Measurements from ENCODE around the gene LARP4B.

DNA sequence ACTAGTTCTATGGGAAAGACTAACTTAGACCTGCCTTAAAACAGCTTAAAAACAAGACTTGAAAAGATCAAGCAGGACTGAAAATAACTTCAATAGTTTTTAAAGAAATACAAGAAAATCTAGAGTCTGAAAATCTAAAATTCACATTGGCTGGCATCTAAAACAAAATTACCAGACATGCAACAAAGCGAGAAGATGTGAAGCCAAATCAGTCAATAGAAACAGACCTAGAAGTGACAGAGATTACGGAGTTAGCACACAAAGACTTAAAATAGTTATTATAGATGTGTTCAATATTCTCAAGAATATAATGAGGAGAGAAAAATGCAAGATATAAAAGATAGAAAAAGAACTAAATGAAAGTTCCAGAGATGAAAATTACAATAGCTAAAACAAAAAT is 163.7 kb downstream of the LARP4B start:
- no peak for TF ChIP-seq POLR2A (IDR thresholded peaks at IDR 0.05; ENCODE audit: low read length)
- no peak for TF ChIP-seq GATA1 (IDR thresholded peaks at IDR 0.05; ENCODE audit: low read depth, low read length)

Measured in erythroblast (primary cell).